ENCODE measurements around the gene MMP15.
"Not testable (repeated sequence)": the region's sequence is repeated elsewhere in the genome, so short reads cannot be mapped to it uniquely, and the experiment has no call there.

Gene MMP15

DNA sequence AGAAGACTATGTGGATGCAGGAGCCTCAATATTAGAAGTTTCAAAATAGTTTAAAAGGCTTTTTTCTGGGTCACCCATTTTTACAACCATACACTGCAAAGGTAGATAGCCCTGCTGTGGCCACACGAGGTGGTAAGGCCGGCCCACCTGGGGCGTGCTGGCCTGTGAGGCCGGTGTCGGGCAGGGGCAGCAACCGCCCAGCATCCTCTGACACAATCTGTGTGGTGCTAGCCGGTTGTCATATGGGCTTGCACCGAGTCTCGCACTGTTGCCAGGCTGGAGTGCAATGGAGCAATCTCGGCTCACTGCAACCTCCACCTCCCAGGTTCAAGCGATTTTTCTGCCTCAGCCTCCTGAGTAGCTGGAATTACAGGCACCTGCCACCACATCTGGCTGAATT, 59.6 kb downstream of the MMP15 start:
- no peak overlapping the region for H3K4me3 ChIP-seq (ENCODE audit: low read depth, low read length)
- TF ChIP-seq, protein P1, sequence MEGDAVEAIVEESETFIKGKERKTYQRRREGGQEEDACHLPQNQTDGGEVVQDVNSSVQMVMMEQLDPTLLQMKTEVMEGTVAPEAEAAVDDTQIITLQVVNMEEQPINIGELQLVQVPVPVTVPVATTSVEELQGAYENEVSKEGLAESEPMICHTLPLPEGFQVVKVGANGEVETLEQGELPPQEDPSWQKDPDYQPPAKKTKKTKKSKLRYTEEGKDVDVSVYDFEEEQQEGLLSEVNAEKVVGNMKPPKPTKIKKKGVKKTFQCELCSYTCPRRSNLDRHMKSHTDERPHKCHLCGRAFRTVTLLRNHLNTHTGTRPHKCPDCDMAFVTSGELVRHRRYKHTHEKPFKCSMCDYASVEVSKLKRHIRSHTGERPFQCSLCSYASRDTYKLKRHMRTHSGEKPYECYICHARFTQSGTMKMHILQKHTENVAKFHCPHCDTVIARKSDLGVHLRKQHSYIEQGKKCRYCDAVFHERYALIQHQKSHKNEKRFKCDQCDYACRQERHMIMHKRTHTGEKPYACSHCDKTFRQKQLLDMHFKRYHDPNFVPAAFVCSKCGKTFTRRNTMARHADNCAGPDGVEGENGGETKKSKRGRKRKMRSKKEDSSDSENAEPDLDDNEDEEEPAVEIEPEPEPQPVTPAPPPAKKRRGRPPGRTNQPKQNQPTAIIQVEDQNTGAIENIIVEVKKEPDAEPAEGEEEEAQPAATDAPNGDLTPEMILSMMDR (IDR thresholded peaks at IDR 0.05; ENCODE audit: borderline replicate concordance, insufficient read depth, low read depth, low read length): no peak

DNA sequence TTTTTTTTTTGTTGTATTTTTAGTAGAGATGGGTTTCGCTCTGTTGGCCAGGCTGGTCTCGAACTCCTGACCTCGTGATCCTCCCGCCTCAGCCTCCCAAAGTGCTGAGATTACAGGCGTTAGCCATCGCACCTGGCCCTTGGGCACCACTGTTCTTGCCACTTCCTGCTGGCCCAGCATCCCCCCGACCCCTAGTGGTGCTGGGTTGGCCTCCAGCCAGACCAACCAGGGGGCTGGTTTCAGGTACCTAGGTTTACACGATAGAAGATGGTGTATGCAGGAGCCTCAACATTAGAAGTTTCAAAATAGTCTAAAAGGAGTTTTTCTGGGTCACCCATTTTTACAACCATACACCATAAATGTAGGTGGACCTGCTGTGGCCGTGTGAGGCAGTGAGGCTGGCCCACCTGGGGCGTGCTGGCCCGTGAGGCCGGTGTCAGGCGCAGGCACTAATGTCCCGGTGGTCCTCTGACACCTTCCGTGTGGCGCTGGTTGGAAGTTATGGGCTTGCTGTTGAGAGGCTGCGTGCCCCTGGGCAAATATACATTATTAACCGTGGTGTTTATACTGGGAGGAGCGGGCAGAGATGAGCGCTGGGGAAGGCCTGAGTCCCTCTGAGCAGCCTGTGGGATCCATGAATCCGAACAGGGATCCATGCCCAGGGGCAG, 60.2 kb downstream of the MMP15 start:
- no peak overlapping the region for H3K4me3 ChIP-seq (ENCODE audit: low read depth, low read length)
- TF ChIP-seq, protein P1 (IDR thresholded peaks at IDR 0.05; ENCODE audit: borderline replicate concordance, insufficient read depth, low read depth, low read length): no peak

DNA sequence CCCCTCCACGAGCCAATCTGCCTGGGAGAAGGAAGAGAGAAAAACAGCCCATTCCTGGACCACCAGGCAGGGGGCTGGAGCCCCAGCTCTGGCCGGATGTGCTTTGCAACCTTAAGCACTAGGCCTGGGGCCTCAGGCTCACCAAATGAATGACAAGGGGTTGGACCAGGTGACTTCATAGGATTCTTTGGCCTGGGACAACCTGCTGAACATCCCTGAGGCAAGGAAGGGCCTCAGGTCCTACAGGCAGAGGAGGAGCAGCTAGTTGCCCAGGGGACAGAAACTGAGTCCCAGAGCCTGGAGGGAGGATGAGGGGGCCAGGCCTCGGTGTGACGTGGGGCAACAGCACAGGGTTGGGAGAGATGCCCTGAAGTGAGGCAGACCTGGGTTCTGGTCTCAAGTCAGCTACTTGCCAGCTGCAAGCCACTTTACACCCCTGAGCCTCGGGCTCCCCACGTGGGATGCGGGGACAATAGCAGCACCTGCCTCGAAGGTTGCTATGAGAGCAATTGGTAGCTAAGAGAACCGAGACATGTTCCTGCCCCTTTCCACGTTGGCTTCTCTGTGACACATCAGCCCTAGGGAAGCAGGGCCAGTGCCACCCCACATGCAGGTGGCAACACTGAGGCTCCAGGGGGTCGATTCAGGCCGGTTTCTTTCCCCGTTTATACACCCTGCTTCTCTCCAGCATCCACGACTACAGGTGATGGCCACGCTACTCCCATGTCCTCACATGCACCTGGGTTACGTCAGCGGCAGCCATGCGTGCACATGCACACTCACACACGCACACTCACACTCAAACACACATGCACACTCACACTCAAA, 61.0 kb downstream of the MMP15 start:
- TF ChIP-seq, protein P1 (IDR thresholded peaks at IDR 0.05; ENCODE audit: borderline replicate concordance, insufficient read depth, low read depth, low read length): no peak
- no peak overlapping the region for H3K4me3 ChIP-seq (ENCODE audit: low read depth, low read length)

DNA sequence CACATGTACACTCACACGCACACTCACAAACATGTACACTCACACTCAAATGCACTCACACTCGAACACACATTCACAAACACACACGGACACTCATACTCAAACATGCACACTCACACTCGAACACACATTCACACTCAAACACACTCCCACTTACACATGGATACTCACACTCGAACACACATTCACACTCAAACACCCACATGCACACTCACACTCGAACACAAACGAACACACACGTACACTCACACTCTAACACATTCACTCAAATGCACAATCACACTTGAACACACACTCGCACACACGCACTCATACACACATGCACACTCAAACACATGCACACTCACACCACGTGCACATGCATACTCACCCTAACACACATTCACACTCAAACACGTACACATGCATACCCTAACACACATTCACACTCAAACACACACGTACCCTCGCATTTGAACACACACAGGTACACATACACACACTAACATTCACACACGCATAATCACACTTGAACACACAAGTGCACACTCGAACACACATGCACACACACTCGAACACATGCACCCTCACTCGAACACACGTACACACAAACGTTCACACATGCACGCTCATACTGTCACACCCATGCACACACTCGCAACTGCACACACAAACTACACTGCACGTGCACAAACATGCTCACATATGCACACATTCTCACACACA, 61.8 kb downstream of the MMP15 start:
- no peak overlapping the region for H3K4me3 ChIP-seq (ENCODE audit: low read depth, low read length)
- TF ChIP-seq, protein P1 (IDR thresholded peaks at IDR 0.05; ENCODE audit: borderline replicate concordance, insufficient read depth, low read depth, low read length): no peak

DNA sequence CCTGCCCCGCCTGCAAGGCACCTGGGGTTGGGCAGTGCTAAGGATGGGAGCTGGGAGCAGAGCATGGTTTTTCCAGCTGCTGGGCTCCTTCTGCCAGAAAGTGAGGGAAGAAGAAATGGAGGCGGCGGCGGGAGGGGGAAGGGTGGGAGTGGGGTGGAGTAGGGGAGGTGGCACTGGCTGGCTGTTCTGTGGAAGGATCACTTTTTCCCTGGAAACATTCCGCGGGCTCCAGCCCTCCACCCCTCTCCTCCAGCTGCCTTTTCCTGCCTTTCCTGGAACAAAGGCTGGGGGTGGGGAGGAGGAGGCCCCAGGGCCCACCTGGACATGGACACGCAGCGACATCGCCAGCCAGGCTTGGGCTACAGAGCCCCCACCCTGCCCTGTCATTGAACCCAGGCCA, 62.5 kb downstream of the MMP15 start:
- no peak overlapping the region for H3K4me3 ChIP-seq (ENCODE audit: low read depth, low read length)
- TF ChIP-seq, protein P1 (IDR thresholded peaks at IDR 0.05; ENCODE audit: borderline replicate concordance, insufficient read depth, low read depth, low read length): no peak

DNA sequence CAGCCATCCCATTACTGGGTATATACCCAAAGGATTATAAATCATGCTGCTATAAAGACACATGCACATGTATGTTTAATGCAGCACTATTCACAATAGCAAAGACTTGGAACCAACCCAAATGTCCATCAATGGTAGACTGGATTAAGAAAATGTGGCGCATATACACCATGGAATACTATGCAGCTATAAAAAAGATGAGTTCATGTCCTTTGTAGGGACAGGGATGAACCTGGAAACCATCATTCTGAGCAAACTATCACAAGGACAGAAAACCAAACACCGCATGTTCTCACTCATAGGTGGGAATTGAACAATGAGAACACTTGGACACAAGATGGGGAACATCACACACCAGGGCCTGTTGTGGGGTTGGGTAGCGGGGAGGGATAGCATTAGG, 64.8 kb downstream of the MMP15 start:
- not testable (repeated sequence) for H3K4me3 ChIP-seq (ENCODE audit: low read depth, low read length)

DNA sequence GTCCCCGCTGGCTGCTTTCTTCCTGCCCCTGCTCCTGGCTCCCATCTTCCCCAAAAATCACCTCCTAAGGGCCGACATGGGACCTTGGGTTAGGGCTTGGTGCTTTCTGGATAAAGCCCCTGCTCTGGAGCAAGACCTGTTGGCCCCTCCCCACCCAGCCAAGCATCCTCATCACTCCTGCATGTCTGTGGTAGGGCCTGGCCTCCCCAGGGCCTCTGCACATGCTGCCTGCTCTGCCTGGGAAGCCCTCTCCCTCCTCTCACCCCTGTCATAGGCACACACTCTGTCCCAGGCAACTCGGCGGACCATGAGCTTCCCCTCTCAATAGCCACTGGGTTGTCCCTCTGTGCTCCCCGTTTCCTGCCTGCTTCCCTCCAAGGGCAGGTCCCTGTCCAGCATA, 68.5 kb downstream of the MMP15 start:
- H3K4me3 ChIP-seq (ENCODE audit: low read depth, low read length): no peak overlapping the region
- TF ChIP-seq, protein P1 (IDR thresholded peaks at IDR 0.05; ENCODE audit: borderline replicate concordance, insufficient read depth, low read depth, low read length): no peak
